Cardiac fibroblast (primary cell): ENCODE data around the gene ASIC3.

ENCODE experiments used
- DNase-seq, 2 donors: peaks; one replicate each; pipeline versions ENCODE4 v3.0.0 to v3.0.0-alpha.2; 2010; ENCODE audit warnings: low read depth in 2 of 2
- H3K4me3 ChIP-seq, 2 donors: replicated peaks in 1 of 2; 1 replicate in 1 of 2; 2 replicates in 1 of 2; pipeline ENCODE4 v1.5.1; 2011; ENCODE audit warnings: low read depth in 2 of 2, low read length in 2 of 2, mild to moderate bottlenecking in 2 of 2, moderate library complexity in 1 of 2
- TF ChIP-seq, protein P1 (sequence below): IDR thresholded peaks from one replicate; pipeline ENCODE4 v1.5.1; 2011; ENCODE audit warnings: low read depth, mild to moderate bottlenecking, low read length, inconsistent platforms

The ASIC3 gene

DNA sequence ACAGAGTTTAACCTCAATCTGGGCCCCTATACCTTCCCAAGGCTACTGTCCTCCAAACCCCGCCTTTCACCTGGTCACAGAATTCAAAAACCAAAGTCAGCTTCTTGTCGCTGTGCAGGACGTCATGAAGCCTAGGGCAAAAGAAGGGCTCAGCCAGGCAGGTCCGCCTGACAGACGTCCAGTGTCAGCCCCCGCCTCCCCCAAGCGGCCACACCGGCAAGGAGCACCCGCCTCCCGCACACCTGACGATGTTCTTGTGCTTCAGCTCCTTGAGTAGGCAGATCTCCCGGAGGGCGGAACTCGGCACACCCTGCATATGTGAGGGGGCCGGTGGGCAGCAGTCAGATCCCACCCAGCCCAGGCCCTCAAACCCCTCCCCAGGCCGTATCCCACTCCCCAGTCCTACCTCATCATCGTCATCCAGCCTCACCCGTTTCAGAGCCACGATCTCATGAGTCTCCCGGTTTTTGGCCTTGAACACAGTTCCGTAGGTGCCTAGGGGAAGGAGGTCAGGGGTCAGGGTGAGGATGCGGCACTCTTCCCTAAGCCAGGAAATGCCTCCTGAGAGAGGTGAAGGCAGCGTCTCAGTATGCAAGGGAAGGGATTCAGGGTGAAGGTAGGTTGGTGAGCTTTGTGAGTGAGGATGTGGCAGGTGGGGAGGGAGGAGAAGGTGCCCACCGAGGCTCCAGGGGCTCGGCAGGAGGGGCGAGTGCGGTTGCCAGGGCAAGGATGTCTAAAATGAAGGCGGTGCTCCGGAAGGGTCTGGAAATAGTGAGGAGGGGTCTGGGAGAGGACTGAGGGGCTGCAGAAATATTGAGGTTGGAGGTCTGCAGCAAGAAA is 8.6 kb downstream of the ASIC3 start:
- no peak for DNase-seq
- H3K4me3 ChIP-seq: peak overlapping the region; percentile 69 to 73
- TF ChIP-seq, protein P1, sequence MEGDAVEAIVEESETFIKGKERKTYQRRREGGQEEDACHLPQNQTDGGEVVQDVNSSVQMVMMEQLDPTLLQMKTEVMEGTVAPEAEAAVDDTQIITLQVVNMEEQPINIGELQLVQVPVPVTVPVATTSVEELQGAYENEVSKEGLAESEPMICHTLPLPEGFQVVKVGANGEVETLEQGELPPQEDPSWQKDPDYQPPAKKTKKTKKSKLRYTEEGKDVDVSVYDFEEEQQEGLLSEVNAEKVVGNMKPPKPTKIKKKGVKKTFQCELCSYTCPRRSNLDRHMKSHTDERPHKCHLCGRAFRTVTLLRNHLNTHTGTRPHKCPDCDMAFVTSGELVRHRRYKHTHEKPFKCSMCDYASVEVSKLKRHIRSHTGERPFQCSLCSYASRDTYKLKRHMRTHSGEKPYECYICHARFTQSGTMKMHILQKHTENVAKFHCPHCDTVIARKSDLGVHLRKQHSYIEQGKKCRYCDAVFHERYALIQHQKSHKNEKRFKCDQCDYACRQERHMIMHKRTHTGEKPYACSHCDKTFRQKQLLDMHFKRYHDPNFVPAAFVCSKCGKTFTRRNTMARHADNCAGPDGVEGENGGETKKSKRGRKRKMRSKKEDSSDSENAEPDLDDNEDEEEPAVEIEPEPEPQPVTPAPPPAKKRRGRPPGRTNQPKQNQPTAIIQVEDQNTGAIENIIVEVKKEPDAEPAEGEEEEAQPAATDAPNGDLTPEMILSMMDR: no peak

DNA sequence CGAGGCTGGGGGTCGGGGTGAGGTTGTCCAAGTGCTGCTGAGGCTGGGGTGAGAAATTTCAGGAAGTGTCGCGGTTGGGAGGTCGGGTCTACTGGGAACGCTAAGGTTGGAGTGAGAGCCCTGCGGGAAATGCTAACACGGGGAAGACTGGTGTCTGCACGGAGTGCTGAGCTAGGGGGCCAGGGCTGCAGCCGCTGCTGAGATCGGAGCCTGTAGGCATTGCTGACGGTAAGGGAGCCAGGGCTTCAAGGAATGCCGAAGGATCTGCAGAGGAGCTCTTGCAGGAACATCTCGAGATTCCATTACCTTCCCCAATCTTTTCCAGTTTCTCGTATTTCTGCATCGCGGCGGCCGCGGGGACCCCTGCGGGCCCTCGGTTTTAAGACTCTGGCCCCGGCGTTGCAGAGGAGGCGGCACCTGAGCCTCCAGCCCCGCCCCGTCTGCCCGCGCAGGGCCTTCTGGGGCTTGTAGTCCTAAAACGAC is 9.2 kb downstream of the ASIC3 start, which contains the start of gene CDK5:
CDK5 (minus strand) TSS at position 392 of the 483 bp plus-strand sequence; CDS start at position 343, 49 bp downstream.
- no peak for DNase-seq
- TF ChIP-seq, protein P1: no peak
- peak within 1 kb of the TSS; percentile 69 to 73 for H3K4me3 ChIP-seq

DNA sequence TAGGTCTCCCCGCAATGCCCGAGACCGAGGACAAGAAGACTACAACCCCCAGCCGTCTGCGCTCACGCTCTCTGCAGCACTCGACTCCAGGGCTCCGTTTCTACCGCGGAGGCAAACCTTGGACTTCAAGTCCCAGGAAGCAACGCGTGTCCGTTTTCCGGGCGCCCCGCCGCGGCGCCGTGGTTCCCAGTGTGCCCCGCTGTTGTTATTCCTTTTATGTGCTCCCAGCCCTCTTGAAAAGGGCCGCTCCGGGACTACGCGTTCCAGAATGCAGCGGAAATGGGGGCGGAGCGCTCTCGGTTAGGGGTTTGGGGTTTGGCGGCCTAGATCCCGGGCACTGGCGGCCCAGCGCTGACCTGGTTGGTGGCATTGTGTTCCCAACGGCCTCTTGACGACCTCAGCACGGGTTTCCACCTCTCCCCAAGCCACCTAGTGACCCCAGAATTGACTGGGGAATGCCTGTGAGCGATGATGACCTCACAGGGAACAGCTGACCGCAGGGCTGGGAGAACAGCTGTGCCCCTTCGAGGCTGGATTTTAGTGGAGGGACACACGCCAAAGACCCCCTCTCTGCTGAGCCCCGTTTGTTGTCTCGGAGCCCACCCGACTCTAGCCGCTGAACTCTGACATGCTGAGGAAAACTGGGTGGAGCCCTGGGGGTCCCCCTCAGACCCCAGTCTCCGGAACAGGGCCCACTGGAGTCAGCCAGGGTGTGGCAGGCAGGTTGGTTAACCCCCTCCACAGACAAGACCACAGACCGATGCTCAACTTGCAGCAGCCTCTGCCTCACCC is 9.9 kb downstream of the ASIC3 start:
- TF ChIP-seq, protein P1: no peak
- peak overlapping the region; percentile 69 to 73 for H3K4me3 ChIP-seq
- DNase-seq: peak; percentile 100

DNA sequence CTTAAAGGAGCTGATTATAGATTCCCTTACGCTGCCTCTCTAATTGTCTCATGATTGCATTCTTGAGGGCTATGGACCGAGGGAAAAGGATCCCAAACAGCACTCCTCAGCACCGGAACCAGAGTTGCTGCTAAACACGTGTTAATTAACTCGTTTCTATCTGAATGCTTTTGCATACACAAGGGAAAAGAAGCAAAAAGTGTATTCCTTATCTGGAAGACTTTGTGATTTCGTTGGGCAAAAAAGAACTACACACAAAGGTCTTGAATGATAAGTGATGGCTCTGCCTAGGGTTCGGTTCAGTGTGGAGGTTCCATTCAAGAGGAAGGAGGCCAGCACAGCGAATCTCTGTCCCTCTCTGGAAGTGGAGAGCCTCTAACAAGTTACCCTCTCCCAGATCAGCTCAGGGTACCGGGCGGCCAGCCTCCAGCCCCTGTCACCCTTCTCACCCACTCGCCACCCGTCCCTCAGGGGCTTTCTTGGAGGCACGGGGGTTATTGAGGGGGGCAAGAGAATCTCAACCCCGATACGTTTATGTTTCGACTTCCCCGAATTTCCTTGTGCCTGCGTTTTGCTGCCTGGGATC is 10.5 kb downstream of the ASIC3 start:
- TF ChIP-seq, protein P1: no peak
- H3K4me3 ChIP-seq: peak overlapping the region; percentile 41 to 69
- peak in 1 of 2 donors; percentile 19 for DNase-seq

DNA sequence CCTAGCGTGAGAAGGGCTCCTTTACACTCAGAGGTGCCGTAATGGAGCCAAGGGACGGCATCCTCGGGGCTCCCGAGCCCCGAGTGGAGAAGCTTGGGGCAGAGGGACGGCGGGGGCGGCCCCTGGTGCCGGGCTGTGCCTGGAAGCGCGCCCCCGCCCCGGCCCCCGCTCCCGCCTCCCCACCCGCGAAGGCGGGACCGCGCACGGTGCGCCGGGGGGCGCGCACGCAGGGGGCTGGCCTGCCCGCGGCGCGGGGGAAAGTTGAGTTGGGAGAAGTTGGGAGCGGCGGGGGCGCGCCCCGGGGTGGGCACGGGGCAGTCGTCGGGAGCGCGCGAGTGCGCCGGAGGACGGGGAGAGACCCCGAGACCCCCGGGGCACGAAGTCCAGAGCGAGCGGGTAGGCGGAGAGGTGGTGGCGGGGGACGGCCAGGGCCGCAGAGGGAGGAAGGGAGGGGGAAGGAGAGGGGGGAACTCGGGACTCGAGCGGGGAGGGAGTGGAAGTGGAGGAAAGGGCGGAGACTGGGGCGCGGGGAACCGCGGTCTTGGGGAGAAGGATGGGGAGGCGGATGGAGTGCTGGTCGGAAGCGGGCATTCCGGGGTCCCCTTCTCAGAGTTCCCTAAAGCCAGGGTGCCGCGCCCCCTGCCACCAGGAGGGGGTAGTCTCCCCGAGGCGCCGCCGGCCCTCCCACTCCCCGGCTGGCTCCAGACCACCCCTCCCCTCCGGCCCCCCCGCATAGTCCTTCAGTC is 11.2 kb downstream of the ASIC3 start, which contains the start of gene SLC4A2:
SLC4A2 (plus strand) TSS at position 223 of the 746 bp plus-strand sequence. CDS start 2,399 bp downstream, outside the sequence.
- TF ChIP-seq, protein P1: peak; percentile 52
- H3K4me3 ChIP-seq: peak within 1 kb of the TSS; percentile 69 to 80
- DNase-seq: peak; percentile 70 to 75

DNA sequence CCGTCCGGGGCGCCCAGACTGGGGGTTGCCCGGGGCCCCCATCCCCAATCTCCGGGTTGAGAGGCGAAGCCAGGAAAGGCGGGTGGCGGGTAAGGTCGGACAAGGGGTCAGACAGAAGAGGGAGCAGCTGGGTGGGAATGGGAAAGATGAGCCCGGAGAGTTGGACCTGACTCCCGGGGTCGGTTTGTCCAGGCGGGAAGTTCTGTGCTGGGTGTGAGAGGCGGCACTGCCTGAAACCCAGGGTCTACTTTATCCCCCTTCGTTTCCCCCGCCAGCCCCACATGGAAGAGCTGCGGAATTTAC is 11.7 kb downstream of the ASIC3 start:
- DNase-seq: no peak
- TF ChIP-seq, protein P1: no peak
- peak overlapping the region; percentile 69 to 80 for H3K4me3 ChIP-seq
